ENCODE data around the gene DPM3.
A peak's percentile ranks its signal among the peaks of the same experiment; 100 is the strongest.

The DPM3 gene

GRCh38 chr1:155175281-155175926 lies 35.1 kb upstream of the DPM3 start:
- no peak overlapping the region for H3K4me3 ChIP-seq (ENCODE audit: low read length)
- WGBS (ENCODE audit: insufficient coverage, insufficient read length), result no CpG with 5 or more reads among the region's 12 CpGs
- H3K36me3 ChIP-seq (ENCODE audit: control insufficient read depth, insufficient read depth, low read length), result peaks cover 30% of the 10 kb centered on the region
- no peaks in the 10 kb centered on the region for H3K9me3 ChIP-seq (ENCODE audit: control insufficient read depth, insufficient read depth, low read length)
- H3K4me1 ChIP-seq (ENCODE audit: control insufficient read depth, insufficient read depth, low read length), result 0 out of 2 replicates have a peak, but pooled peaks cover 2% of the 10 kb centered on the region
- H3K27me3 ChIP-seq (ENCODE audit: control insufficient read depth, insufficient read depth, low read length), result no peaks in the 10 kb centered on the region
- no peak for DNase-seq (ENCODE audit: low read depth, low spot score)
- H3K27ac ChIP-seq (ENCODE audit: low read length), result no peak overlapping the region

- H3K9me3 ChIP-seq (ENCODE audit: control insufficient read depth, insufficient read depth, low read length), result no peaks in the 10 kb centered on the region
- no peak for DNase-seq (ENCODE audit: low read depth, low spot score)
- no CpG with 5 or more reads among the region's 35 CpGs for WGBS (ENCODE audit: insufficient coverage, insufficient read length)
- no peak overlapping the region for H3K27ac ChIP-seq (ENCODE audit: low read length)
- H3K36me3 ChIP-seq (ENCODE audit: control insufficient read depth, insufficient read depth, low read length), result peaks cover 28% of the 10 kb centered on the region
- peak overlapping the region; percentile 62; the same call in 1 of the 2 replicates for H3K4me3 ChIP-seq (ENCODE audit: low read length)
- no peaks in the 10 kb centered on the region for H3K27me3 ChIP-seq (ENCODE audit: control insufficient read depth, insufficient read depth, low read length)
- H3K4me1 ChIP-seq (ENCODE audit: control insufficient read depth, insufficient read depth, low read length), result 0 out of 2 replicates have a peak, but pooled peaks cover 2% of the 10 kb centered on the region
Observed at GRCh38 chr1:155174324-155175280, 34.3 kb upstream of the DPM3 start.

GRCh38 chr1:155173478-155174323 lies 33.4 kb upstream of the DPM3 start, which contains the start of gene TRIM46:
Gene TRIM46 (plus strand): TSS chr1:155173849. CDS start chr1:155173967, 118 bp downstream.
- no peaks in the 10 kb centered on the region for H3K9me3 ChIP-seq (ENCODE audit: control insufficient read depth, insufficient read depth, low read length)
- H3K27me3 ChIP-seq (ENCODE audit: control insufficient read depth, insufficient read depth, low read length), result no peaks in the 10 kb centered on the region
- WGBS (ENCODE audit: insufficient coverage, insufficient read length), result no CpG with 5 or more reads among the region's 38 CpGs
- H3K4me3 ChIP-seq (ENCODE audit: low read length), result peak within 1 kb of the TSS; percentile 81
- DNase-seq (ENCODE audit: low read depth, low spot score), result no peak
- peaks cover 21% of the 10 kb centered on the region for H3K36me3 ChIP-seq (ENCODE audit: control insufficient read depth, insufficient read depth, low read length)
- H3K4me1 ChIP-seq (ENCODE audit: control insufficient read depth, insufficient read depth, low read length), result 0 out of 2 replicates have a peak, but pooled peaks cover 2% of the 10 kb centered on the region
- H3K27ac ChIP-seq (ENCODE audit: low read length), result no peak within 1 kb of the TSS

DNA sequence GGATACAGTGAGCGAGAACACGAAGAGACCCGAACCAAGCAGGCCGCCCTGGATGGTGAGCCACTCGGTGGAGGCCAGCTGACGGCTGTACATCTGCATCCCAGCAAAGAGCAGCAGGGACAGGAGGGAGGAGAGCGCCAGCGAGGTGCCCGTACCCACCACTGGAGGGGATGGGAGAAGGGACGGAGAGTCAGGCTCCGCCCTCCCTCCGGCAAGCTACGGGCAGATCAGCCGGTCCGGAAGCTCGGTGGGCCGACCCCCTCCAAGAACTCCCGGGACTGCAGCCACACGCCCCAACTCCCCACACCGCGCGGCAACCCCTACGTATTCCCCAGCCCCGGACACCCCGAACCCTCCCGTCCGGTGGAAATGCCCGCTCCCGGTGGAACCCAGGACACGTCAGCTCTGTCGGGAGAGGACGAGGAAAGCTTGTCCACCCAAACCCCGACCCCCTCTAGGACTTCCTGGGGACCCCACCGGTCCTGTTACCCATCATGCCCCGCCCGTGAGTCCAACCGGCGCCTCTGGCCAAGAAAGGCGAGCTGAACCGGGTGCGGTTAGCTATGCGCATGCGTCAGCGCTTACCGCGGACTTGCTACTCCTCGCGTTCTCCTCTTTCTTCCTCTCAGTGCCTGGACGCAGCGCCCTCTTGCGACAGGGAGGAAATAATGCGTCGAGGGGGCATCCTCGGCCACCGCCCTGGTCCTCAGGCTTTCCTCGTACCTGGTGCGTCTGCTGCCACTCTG lies 32.6 kb upstream of the DPM3 start, which contains the start of gene KRTCAP2:
Gene KRTCAP2, minus strand, starts transcription at position 573 of the 746 bp plus-strand sequence. Its CDS starts 80 bp downstream, at position 493.
- H3K4me1 ChIP-seq (ENCODE audit: control insufficient read depth, insufficient read depth, low read length), result 0 out of 2 replicates have a peak, but pooled peaks cover 2% of the 10 kb centered on the region
- no peaks in the 10 kb centered on the region for H3K27me3 ChIP-seq (ENCODE audit: control insufficient read depth, insufficient read depth, low read length)
- no peaks in the 10 kb centered on the region for H3K9me3 ChIP-seq (ENCODE audit: control insufficient read depth, insufficient read depth, low read length)
- H3K4me3 ChIP-seq (ENCODE audit: low read length), result peak within 1 kb of the TSS; percentile 81
- WGBS (ENCODE audit: insufficient coverage, insufficient read length), result no CpG with 5 or more reads among the region's 57 CpGs
- DNase-seq (ENCODE audit: low read depth, low spot score), result no peak
- H3K36me3 ChIP-seq (ENCODE audit: control insufficient read depth, insufficient read depth, low read length), result peaks cover 14% of the 10 kb centered on the region
- H3K27ac ChIP-seq (ENCODE audit: low read length), result no peak within 1 kb of the TSS

GRCh38 chr1:155171836-155172731 lies 31.8 kb upstream of the DPM3 start:
- Histone ChIP-seq H3K4me3 (ENCODE audit: low read length) (peak overlapping the region; percentile 81), H3K27ac (ENCODE audit: low read length) (no peak overlapping the region), H3K27me3 (ENCODE audit: control insufficient read depth, insufficient read depth, low read length) (no peaks in the 10 kb centered on the region), H3K9me3 (ENCODE audit: control insufficient read depth, insufficient read depth, low read length) (no peaks in the 10 kb centered on the region), H3K36me3 (ENCODE audit: control insufficient read depth, insufficient read depth, low read length) (peaks cover 6% of the 10 kb centered on the region), H3K4me1 (ENCODE audit: control insufficient read depth, insufficient read depth, low read length) (peaks cover 3% of the 10 kb centered on the region; the same call in 1 of the 2 replicates)
- no CpG with 5 or more reads among the region's 8 CpGs for WGBS (ENCODE audit: insufficient coverage, insufficient read length)
- DNase-seq (ENCODE audit: low read depth, low spot score), result no peak

- H3K27me3 ChIP-seq (ENCODE audit: control insufficient read depth, insufficient read depth, low read length), result no peaks in the 10 kb centered on the region
- H3K36me3 ChIP-seq (ENCODE audit: control insufficient read depth, insufficient read depth, low read length), result 0 out of 2 replicates have a peak, but pooled peaks cover 3% of the 10 kb centered on the region
- H3K9me3 ChIP-seq (ENCODE audit: control insufficient read depth, insufficient read depth, low read length), result no peaks in the 10 kb centered on the region
- H3K27ac ChIP-seq (ENCODE audit: low read length), result no peak overlapping the region
- no peak overlapping the region for H3K4me3 ChIP-seq (ENCODE audit: low read length)
- H3K4me1 ChIP-seq (ENCODE audit: control insufficient read depth, insufficient read depth, low read length), result peaks cover 6% of the 10 kb centered on the region
- DNase-seq (ENCODE audit: low read depth, low spot score), result no peak
- no CpG with 5 or more reads among the region's 7 CpGs for WGBS (ENCODE audit: insufficient coverage, insufficient read length)
Observed at GRCh38 chr1:155170806-155171205, 30.5 kb upstream of the DPM3 start.

DNA sequence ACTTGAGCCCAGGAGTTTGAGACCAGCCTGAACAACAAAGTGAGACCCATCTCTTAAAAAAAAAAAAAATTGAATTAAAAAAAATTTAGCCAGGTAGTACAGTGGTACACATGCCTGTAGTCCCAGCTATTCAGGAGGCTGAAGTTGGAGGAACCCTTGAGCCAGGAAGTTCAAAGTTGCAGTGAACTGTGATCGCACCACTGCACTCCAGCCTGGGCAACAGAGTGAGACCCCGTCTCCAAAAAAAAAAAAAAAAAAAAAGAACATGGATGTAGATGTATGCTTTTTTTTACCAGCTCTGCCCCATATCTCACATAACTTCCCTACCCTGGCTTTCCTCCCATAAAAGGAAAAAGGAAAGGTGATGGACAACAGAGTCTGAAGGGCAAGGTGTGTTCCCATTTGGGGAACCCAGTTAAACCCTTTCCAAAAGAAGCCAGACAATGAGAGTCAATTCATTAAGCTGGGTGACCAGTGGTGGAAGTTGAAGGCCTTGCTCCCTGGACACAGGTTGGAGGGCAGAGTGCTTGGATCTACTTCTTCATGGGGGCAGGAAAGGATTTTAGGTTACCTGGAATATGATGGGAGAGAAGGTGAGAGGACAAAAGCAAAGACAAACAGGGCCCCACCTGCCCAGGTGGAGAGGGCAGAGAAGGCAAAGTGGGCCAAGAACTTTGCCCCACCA lies 29.9 kb upstream of the DPM3 start:
- no peak for DNase-seq (ENCODE audit: low read depth, low spot score)
- WGBS (ENCODE audit: insufficient coverage, insufficient read length), result no CpG with 5 or more reads among the region's 2 CpGs

DNA sequence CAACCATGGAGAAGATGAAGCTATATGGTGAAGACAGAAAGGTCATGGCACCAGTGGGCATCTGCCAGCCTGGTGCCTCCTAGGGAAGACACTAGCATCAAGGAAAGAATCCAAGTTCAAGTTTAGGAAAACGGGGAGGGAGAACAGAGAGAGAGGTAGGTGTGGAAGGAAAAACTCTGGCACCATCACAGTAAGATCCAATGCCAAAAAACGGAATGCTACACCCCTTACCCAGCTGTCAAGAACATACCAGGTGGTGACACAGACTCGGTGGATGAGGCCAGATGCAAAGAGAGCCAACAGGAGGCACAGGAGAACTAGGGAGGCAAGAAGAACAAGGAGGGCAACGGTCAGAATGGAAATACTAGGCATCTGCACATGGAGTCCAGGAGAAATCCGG lies 29.2 kb upstream of the DPM3 start:
- Histone ChIP-seq H3K27ac (ENCODE audit: low read length) (no peak overlapping the region), H3K4me3 (ENCODE audit: low read length) (no peak overlapping the region), H3K9me3 (ENCODE audit: control insufficient read depth, insufficient read depth, low read length) (no peaks in the 10 kb centered on the region), H3K36me3 (ENCODE audit: control insufficient read depth, insufficient read depth, low read length) (0 out of 2 replicates have a peak, but pooled peaks cover 3% of the 10 kb centered on the region), H3K4me1 (ENCODE audit: control insufficient read depth, insufficient read depth, low read length) (peaks cover 5% of the 10 kb centered on the region), H3K27me3 (ENCODE audit: control insufficient read depth, insufficient read depth, low read length) (no peaks in the 10 kb centered on the region)
- DNase-seq (ENCODE audit: low read depth, low spot score), result no peak
- WGBS (ENCODE audit: insufficient coverage, insufficient read length), result no CpG with 5 or more reads among the region's 5 CpGs

More for the DNA sequence above, 29.9 kb upstream of the DPM3 start:
- Histone ChIP-seq H3K4me3 (ENCODE audit: low read length) (no peak overlapping the region), H3K36me3 (ENCODE audit: control insufficient read depth, insufficient read depth, low read length) (0 out of 2 replicates have a peak, but pooled peaks cover 3% of the 10 kb centered on the region), H3K4me1 (ENCODE audit: control insufficient read depth, insufficient read depth, low read length) (peaks cover 5% of the 10 kb centered on the region), H3K27ac (ENCODE audit: low read length) (no peak overlapping the region), H3K9me3 (ENCODE audit: control insufficient read depth, insufficient read depth, low read length) (no peaks in the 10 kb centered on the region), H3K27me3 (ENCODE audit: control insufficient read depth, insufficient read depth, low read length) (no peaks in the 10 kb centered on the region)
